NCI-H748 (cell line): ENCODE measurements around the gene IRGM.
"Not testable (repeated sequence)": the region's sequence is repeated elsewhere in the genome, so short reads cannot be mapped to it uniquely, and the experiment has no call there.

Experiments used
- DNase-seq: peaks from one replicate; lab custom pipeline; 2025; ENCODE audit not compliant: unreplicated experiment; lab: John Stamatoyannopoulos, UW

IRGM gene, protein sequence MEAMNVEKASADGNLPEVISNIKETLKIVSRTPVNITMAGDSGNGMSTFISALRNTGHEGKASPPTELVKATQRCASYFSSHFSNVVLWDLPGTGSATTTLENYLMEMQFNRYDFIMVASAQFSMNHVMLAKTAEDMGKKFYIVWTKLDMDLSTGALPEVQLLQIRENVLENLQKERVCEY

DNA sequence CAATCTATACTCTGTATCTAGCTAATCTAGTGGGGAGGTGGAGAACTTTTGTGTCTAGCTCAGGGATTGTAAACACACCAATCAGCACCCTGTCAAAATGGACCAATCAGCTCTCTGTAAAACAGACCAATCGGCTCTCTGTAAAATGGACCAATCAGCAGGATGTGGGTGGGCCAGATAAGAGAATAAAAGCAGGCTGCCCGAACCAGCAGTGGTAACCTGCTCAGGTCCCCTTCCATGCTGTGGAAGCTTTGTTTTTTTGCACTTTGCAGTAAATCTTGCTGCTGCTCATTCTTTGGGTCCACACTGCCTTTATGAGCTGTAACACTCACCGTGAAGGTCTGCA is at the start of gene IRGM:
IRGM (plus strand) TSS at position 214 of the 346 bp plus-strand sequence. CDS start 1,603 bp downstream, outside the sequence.
- not testable (repeated sequence) for DNase-seq

DNA sequence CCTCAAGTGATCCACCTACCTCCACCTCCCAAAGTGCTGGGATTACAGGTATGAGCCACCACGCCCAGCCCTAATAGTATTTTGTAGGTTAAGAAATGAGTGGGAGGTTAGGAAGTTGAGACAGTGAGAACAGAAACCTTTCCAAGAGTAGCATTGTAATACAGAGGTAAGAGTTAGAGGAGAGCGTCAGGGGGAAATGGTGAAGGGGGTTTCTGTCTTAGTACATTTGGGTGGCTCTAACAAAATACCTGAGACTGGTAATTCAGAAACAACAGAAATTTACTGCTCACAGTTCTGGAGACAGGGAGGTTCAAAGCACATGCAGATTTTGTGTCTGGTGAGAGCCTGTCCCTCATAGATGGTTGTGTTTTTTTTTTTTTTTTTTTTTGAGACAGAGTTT is 48.9 kb upstream of the IRGM start:
- DNase-seq: no peak

DNA sequence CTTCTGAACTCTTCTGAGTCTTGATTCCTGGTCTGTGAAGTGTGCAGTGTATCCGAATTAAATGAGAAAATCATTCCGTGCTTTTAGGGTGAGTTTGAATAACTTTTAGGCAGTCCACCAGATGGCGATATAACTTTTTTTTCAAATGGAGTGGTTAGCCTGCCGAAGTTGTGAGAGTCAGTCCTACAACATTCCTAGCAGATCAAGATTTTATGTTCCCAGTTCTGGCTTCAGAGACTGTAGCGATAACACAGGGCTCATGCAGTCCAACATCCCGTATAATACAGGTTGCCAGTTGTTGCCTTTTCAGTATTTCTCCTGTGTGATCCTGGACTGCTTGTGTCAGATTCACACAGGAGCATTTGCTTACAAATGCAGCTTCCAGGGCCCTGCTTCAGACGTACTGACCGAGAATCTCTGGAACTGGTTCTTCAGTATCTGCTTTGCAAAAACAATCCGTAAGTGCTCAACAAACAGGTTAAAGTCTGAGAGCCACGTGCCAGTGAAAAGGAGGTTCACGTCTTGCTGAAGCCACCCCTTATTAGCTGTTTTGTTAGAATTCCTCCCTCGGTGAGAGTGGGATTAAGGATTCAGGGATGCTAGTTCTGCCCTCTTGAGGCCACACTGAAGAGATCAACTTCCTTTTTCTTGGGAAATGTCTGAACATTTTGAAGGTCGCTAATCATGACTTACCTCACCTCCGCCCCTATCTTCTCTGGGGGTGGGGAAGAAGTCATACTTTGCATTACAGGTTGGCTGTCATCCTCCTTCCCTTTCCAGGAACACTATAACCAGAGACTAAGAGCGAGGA is 45.0 kb upstream of the IRGM start:
- DNase-seq: peak; percentile 66

DNA sequence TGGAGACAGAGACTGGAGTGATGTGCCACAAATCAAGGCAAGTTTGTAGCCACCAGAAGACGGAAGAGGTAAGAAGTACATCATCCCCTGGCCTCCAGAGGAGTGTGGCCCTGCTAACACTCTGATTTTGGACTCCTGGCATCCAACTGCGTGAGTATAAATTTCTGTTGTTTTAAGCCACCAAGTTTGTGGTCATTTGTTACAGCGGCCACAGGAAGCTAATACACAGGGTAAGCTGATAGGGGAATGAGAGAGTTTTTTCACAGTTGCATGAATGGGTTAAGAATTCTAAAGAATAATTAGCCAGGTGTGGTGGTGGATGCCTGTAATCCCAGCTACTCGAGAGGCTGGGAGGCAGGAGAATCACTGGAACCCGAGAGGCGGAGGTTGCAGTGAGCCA is 41.9 kb upstream of the IRGM start:
- DNase-seq: no peak

DNA sequence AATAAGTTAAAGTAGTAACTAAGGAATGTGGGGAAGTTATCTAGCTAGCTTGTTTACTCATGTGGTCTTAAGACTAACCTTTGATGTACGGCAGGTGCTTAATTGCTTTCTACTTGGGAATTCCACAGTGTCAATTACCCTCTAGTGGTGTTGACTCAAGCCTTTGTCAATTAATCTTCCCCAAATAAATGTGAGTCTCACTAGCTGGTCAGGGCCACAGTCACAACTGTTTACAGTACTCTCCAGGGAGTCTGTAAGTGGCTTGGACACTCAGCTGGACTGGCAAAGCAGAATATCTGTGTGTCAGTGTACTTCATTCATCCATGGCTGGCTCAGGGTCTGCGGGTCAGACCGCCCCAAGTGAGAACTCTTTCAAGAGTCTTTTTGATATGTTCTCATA is 37.0 kb upstream of the IRGM start:
- DNase-seq: peak; percentile 72

DNA sequence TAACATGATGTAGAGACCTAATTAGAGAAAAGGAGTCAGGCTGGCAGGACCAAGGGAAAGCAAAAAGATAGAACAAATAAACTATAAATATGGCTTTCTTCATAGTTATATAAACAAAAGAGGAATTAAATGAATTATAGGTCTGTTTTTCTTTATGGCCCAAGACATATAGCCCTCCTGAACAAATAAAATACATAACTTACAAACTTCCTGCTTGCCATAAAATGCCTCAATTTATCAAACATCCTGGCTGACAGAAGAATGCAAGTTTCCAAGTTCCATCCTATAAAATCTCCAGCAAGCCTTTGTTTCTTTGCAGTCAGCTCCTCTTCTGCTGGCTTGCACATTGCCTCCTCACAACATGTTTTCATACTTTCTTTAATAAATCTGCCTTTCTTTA is 31.3 kb upstream of the IRGM start:
- DNase-seq: no peak

DNA sequence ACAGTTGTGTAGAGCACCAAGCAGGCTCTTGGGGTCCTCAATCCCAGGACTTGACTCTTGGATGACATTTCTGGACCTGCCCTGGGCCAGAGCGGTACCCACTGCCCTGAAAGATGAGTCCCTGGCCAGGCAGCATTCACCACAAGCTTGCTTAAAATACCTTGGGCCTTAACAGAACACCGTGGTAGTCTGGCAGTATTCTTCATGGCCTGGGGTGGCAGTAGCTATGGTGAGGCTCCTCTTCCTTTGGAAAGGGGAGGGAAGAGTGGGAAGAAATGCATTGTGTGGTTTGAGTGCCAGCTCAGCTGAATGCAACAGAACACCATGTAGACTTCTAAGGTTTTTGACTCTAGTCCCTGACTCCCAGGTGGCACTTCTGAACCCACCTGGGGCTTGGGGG is 29.4 kb upstream of the IRGM start:
- DNase-seq: no peak

DNA sequence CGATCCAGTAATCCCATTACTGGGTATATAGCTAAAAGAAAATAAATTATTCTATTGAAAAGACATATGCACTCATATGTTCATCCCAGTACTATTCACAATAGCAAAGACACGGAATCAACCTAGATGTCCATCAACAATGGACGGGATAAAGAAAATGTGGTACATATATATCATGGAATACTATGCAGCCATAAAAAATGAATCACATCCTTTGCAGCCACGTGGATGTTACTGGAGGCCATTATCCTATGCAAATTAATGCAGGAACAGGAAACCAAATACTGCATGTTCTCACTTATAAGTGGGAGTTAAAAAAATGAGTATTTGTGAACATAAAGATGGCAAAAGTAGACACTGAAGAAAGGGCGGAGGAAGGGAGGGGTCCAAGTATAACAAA is 16.6 kb upstream of the IRGM start:
- DNase-seq: no peak

DNA sequence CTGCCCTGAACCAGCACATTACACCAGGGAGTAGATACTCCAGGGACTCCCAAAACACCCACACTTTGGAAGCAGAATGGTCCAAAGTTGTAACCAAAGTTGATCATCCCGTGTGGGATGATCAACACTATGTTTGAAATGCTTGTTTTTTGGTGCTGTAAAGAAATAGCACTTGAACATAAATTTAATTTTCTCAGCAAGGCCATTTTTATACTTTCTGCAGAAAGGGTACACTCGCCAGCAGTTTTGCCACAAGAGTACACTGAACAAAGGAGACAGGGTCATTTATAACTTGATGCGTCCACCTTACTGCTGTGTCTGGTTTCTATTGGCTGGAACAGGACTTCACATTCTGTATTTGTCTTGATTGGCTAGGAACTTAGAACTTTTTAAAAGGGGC is 14.5 kb upstream of the IRGM start:
- not testable (repeated sequence) for DNase-seq

DNA sequence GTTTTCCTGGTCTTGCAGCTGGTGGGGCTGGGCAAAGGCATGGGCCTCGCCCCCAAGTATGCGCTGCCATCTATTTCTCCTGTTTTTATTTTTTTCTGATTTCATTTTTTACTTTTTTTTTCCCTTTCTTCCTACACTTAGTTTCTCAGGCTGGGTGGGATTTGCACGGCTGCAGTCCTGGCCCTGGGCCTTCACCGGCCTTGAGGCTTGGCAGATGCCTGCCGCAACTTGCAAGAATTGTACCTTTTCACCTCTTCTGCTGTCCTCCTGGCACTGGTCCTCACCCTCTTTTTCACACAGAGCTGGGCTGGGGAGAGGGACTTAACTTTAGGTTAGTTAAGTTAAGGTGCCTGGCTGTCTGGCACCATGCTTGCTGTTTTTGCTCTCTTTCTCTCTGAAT is 10.3 kb upstream of the IRGM start:
- DNase-seq: no peak

DNA sequence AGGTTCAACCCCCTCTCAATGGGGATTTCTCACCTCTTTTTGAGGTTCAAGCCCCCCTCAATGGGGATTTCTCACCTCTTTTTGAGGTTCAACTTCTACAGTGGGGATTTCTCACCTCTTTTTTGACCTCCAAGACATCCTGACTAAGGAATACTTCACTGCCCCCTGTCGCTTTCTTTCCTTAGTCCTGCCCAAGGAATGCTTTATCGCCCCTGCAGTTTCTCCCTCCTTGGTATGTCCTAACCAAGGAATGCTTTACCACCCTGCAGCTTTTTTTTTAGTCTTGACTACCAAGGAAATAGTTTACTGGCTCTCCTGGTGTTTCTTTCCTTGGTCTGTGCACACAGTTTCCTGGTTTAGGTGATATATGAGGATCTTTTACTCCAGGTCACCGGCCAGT is 9.6 kb upstream of the IRGM start:
- no peak for DNase-seq

DNA sequence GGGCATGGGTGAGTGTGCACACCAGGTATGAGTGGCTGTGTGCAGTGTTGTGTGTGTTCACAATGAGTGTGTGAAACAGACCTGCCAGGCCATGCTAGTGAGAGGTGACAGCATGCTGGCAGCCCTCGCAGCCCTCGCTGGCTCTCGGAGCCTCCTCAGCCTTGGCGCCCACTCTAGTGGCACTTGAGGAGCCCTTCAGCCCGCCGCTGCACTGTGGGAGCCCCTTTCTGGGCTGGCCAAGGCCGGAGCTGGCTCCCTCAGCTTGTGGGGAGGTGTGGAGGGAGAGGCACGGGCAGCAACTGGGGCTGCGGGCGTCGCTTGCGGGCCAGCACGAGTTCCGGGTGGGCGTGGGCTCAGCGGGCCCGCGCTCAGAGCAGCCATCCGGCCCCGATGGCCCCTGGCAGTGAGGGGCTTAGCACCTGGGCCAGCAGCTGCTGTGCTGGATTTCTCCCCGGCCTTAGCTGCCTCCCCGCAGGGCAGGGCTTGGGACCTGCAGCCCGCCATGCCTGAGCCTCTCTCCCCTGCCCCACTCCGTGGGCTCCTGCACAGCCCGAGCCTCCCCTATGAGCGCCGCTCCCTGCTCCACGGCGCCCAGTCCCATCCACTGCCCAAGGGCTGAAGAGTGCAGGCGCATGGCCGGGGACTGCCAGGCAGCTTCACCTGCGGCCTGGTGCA is 999 bp upstream of the IRGM start:
- not testable (repeated sequence) for DNase-seq

DNA sequence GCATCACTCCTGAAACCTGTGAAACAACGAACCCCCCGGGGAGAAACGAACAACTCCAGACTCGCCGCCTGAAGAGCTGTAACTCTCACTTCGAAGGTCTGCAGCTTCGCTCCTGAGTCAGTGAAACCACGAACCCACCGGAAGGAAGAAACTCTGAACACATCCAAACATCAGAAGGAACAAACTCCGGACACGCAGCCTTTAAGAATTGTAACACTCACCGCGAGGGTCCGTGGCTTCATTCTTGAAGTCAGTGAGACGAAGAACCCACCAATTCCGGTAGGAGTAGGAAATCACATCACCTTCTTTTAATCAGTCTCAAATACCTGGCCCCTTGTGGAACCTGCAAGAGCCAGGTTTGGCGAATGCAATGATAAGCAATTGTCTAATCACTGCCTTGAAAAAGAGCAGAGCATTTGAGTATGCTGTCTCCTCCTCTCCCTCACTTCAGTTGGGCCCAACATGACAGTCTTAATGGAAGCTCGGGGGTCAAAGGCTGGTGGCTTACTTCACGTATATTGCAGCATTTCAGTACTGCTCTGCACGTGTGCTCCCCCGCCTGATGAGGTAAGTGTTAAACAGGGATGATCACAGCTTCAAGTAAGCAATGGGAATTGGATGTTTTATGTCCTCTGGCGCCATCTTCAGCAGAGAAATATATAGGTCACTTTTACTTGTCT is 473 bp downstream of the IRGM start:
- DNase-seq: peak; percentile 83

DNA sequence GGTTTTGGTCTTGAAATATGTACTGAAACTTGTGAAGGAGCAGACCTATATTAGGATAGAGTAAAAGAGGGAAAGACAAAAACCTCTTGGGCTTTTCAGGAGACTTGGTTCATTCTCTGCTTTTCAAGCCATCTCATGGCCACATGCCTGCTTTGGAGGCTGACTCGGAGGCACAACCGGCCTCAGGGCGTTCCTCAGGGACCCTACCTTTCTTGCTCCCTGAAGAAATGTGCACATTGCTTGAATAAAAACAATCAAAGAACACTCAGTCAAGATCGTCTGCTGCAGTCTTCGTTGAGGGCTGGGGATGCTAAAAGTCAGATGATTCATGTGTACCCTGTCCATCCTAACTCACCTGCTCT is 994 bp downstream of the IRGM start:
- DNase-seq: no peak

DNA sequence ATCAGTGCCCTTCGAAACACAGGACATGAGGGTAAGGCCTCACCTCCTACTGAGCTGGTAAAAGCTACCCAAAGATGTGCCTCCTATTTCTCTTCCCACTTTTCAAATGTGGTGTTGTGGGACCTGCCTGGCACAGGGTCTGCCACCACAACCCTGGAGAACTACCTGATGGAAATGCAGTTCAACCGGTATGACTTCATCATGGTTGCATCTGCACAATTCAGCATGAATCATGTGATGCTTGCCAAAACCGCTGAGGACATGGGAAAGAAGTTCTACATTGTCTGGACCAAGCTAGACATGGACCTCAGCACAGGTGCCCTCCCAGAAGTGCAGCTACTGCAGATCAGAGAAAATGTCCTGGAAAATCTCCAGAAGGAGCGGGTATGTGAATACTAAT is 1.9 kb downstream of the IRGM start:
- no peak for DNase-seq

DNA sequence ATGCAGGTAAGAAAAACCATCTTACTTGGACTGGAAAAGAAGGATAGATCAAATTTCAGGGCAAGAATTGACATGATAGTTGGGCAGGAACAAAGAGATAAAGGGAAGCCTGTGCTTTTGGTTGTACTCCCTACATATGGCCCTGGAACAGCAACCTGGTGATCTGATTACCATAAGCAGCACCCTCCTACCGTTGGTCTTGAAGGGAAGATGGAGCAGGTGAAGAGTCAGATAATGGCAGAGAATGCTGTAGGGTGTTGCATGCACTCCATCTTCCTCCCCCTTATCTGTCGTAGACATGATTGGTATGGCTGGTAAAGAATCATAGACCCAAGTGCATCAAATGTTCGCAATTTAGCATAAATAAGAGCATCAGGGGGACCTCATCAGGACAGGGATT is 4.7 kb downstream of the IRGM start:
- no peak for DNase-seq

DNA sequence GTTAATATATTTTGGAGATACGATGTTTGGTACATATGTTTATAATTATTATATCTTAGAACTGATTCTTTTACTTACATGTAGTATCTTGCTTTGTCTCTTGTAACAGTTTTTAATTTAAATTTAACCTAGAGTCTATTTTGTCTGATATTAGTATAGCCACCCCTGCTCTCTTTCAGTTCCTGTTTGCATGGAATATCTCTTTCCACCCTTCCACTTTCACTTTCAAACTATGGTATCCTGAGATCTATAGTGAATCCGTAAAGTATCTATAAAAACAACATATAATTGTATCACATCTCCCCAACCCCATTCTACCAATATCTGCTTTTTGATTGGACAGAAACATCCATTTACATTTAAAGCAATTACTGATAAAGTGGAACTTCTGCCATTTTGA is 7.2 kb downstream of the IRGM start:
- DNase-seq: no peak

DNA sequence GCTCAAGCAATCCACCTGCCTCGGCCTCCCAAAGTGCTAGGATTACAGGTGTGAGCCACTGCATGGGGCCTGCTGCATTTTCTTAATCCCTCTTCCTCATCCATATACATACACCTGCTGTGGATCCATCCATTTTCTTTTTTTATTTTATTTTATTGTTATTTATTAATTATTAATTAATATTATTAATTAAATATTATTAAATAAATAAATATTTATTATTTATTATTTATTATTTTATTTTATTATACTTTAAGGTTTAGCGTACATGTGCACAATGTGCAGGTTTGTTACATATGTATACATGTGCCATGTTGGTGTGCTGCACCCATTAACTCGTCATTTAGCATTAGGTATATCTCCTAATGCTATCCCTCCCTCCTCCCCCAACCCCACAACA is 10.4 kb downstream of the IRGM start:
- not testable (repeated sequence) for DNase-seq

DNA sequence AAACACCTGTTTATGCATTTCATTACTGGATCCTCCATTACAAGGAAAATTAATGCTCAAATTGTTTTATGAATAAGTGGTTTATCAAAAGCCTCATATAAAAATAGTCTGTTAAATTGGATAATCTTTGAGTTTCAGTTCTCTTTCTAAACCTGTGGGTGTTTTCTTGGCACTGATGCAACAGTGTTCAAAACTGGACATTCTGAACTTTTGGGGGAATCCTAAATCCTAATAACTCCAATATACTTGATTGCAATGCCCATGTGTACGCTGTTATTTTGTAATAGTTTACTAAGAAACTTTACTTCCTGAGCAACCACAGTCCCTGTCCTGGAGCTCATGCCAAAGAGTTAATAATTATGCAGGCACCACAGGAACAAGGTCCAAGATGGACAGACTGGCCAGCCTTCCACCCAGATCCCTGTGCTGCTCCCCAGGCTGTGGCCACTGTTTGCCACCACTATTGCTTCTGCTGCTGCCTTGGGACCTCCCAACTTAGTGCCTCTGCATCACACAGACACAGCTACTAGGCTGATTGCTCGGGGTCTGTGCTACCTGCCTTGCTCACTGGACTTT is 14.0 kb downstream of the IRGM start:
- no peak for DNase-seq

DNA sequence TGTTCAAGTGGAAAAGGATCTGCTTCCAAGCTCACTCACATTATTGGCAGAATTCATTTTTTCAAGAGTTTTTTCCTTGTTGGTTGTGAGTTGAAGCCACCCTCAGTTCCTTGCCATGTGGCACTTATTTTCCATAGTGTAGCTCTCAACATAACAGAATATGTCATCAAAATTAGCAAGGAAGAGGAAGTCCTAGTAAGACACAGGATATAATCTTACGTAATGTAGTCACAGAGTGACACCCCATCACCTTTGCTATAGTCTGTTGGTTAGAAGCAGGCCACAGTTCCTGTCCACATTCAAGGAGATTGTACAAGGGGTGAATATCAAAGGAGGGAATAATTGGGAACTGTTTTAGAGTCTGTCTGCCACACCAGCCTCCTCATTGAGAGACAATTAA is 15.7 kb downstream of the IRGM start:
- no peak for DNase-seq

DNA sequence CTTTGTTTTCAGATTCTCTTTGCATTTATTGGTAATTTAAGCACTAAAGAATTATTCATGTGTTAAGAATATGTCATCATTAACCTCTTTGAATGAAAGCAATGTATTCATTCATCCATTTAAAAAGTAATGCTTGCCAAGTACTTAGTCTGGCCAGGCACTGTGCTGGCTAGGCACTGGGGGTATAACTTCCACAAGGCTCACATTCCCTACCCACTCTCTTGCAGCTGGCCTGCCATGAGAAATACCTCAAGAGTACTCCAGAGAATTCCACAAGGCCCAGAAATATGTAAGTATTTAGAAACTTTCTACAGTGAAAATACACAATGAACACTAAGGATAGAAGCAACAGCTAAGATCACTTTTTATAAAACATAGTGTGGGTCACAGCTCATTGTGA is 33.0 kb downstream of the IRGM start:
- DNase-seq: no peak
